ENCODE results near the gene LRMDA. TPM values are rescaled to one million over a fixed set of nuclear protein-coding genes. Genes with fewer than 3 reads are reported as not detected.

The LRMDA gene
- total RNA-seq, 1 donor = under 0.01 TPM

- no peak for TF ChIP-seq CTCF (IDR thresholded peaks at IDR 0.05; ENCODE audit: insufficient read depth, low read depth, low read length)
- DNase-seq (ENCODE audit: low read depth) = no peak
These were observed 1.2 kb upstream of the LRMDA start for GRCh38 chr10:75430000-75430763.

GRCh38 chr10:75432176-75432575 is 752 bp downstream of the LRMDA start:
- TF ChIP-seq CTCF (IDR thresholded peaks at IDR 0.05; ENCODE audit: insufficient read depth, low read depth, low read length) = no peak
- DNase-seq (ENCODE audit: low read depth) = no peak
- H3K4me3 ChIP-seq (ENCODE audit: low read depth, low read length) = no peak overlapping the region

More at GRCh38 chr10:75430000-75430763, 1.2 kb upstream of the LRMDA start:
- H3K4me3 ChIP-seq (ENCODE audit: low read depth, low read length) = no peak overlapping the region

GRCh38 chr10:75432763-75433162 is 1.3 kb downstream of the LRMDA start:
- DNase-seq (ENCODE audit: low read depth) = no peak
- TF ChIP-seq CTCF (IDR thresholded peaks at IDR 0.05; ENCODE audit: insufficient read depth, low read depth, low read length) = no peak

GRCh38 chr10:75433216-75433615 is 1.8 kb downstream of the LRMDA start:
- H3K4me3 ChIP-seq (ENCODE audit: low read depth, low read length) = no peak overlapping the region
- no peak for TF ChIP-seq CTCF (IDR thresholded peaks at IDR 0.05; ENCODE audit: insufficient read depth, low read depth, low read length)
- no peak for DNase-seq (ENCODE audit: low read depth)

More at GRCh38 chr10:75432763-75433162, 1.3 kb downstream of the LRMDA start:
- no peak overlapping the region for H3K4me3 ChIP-seq (ENCODE audit: low read depth, low read length)

- DNase-seq (ENCODE audit: low read depth) = no peak
- TF ChIP-seq CTCF (IDR thresholded peaks at IDR 0.05; ENCODE audit: insufficient read depth, low read depth, low read length) = no peak
These were observed 2.9 kb downstream of the LRMDA start for GRCh38 chr10:75434291-75434690.

GRCh38 chr10:75435291-75435690 is 3.9 kb downstream of the LRMDA start:
- no peak overlapping the region for H3K4me3 ChIP-seq (ENCODE audit: low read depth, low read length)
- DNase-seq (ENCODE audit: low read depth) = no peak
- no peak for TF ChIP-seq CTCF (IDR thresholded peaks at IDR 0.05; ENCODE audit: insufficient read depth, low read depth, low read length)

More at GRCh38 chr10:75434291-75434690, 2.9 kb downstream of the LRMDA start:
- H3K4me3 ChIP-seq (ENCODE audit: low read depth, low read length) = no peak overlapping the region

All from fibroblast of villous mesenchyme (primary cell).